Measurements from ENCODE around the gene LRRC41.

DNA sequence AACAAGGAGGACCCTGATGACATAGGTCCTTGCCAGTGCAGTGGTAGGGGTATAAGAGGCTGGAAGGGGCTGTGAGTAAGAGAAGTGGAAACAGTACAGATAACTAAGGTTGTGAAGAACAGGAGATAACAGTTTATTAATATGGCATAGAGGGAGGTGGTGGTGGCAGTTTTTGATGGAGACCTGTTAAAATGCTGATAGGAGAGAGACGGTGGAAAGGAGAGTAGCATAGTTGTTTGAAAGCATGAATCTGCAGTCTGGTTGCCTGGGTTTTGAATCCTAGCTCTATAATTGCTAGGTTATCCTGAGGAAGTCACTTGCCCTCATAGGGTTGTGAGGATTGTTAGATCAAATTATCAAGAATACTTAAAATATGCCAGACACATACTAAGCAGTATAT is 19.4 kb downstream of the LRRC41 start:
- TF ChIP-seq, protein P1, sequence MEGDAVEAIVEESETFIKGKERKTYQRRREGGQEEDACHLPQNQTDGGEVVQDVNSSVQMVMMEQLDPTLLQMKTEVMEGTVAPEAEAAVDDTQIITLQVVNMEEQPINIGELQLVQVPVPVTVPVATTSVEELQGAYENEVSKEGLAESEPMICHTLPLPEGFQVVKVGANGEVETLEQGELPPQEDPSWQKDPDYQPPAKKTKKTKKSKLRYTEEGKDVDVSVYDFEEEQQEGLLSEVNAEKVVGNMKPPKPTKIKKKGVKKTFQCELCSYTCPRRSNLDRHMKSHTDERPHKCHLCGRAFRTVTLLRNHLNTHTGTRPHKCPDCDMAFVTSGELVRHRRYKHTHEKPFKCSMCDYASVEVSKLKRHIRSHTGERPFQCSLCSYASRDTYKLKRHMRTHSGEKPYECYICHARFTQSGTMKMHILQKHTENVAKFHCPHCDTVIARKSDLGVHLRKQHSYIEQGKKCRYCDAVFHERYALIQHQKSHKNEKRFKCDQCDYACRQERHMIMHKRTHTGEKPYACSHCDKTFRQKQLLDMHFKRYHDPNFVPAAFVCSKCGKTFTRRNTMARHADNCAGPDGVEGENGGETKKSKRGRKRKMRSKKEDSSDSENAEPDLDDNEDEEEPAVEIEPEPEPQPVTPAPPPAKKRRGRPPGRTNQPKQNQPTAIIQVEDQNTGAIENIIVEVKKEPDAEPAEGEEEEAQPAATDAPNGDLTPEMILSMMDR (tag by site-specific recombination; IDR thresholded peaks at IDR 0.05) = no peak
- TF ChIP-seq ZNF274 (IDR thresholded peaks at IDR 0.05; ENCODE audit: low read length) = no peak
- no peak for TF ChIP-seq ZNF274 (tag by site-specific recombination; IDR thresholded peaks at IDR 0.05; ENCODE audit: borderline replicate concordance)
- TF ChIP-seq MZF1 (tag by site-specific recombination; IDR thresholded peaks at IDR 0.05; ENCODE audit: borderline replicate concordance) = no peak
- TF ChIP-seq, protein P2, sequence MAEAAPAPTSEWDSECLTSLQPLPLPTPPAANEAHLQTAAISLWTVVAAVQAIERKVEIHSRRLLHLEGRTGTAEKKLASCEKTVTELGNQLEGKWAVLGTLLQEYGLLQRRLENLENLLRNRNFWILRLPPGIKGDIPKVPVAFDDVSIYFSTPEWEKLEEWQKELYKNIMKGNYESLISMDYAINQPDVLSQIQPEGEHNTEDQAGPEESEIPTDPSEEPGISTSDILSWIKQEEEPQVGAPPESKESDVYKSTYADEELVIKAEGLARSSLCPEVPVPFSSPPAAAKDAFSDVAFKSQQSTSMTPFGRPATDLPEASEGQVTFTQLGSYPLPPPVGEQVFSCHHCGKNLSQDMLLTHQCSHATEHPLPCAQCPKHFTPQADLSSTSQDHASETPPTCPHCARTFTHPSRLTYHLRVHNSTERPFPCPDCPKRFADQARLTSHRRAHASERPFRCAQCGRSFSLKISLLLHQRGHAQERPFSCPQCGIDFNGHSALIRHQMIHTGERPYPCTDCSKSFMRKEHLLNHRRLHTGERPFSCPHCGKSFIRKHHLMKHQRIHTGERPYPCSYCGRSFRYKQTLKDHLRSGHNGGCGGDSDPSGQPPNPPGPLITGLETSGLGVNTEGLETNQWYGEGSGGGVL (tag by site-specific recombination; IDR thresholded peaks at IDR 0.05) = no peak
- TF ChIP-seq, protein P3, sequence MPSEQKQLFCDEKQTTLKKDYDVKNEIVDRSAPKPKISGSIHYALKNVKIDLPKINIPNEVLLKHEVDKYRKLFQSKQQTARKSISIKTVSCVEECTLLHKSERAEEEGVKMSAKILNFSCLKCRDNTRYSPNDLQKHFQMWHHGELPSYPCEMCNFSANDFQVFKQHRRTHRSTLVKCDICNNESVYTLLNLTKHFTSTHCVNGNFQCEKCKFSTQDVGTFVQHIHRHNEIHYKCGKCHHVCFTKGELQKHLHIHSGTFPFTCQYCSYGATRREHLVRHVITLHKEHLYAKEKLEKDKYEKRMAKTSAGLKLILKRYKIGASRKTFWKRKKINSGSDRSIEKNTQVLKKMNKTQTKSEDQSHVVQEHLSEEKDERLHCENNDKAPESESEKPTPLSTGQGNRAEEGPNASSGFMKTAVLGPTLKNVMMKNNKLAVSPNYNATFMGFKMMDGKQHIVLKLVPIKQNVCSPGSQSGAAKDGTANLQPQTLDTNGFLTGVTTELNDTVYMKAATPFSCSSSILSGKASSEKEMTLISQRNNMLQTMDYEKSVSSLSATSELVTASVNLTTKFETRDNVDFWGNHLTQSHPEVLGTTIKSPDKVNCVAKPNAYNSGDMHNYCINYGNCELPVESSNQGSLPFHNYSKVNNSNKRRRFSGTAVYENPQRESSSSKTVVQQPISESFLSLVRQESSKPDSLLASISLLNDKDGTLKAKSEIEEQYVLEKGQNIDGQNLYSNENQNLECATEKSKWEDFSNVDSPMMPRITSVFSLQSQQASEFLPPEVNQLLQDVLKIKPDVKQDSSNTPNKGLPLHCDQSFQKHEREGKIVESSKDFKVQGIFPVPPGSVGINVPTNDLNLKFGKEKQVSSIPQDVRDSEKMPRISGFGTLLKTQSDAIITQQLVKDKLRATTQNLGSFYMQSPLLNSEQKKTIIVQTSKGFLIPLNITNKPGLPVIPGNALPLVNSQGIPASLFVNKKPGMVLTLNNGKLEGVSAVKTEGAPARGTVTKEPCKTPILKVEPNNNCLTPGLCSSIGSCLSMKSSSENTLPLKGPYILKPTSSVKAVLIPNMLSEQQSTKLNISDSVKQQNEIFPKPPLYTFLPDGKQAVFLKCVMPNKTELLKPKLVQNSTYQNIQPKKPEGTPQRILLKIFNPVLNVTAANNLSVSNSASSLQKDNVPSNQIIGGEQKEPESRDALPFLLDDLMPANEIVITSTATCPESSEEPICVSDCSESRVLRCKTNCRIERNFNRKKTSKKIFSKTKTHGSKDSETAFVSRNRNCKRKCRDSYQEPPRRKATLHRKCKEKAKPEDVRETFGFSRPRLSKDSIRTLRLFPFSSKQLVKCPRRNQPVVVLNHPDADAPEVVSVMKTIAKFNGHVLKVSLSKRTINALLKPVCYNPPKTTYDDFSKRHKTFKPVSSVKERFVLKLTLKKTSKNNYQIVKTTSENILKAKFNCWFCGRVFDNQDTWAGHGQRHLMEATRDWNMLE (tag by site-specific recombination; conservative IDR thresholded peaks at IDR 0.05; ENCODE audit: low read depth) = no peak
- TF ChIP-seq ZNF76 (tag by site-specific recombination; IDR thresholded peaks at IDR 0.05; ENCODE audit: borderline replicate concordance, low read depth) = no peak
- TF ChIP-seq BCL11A (tag by site-specific recombination; IDR thresholded peaks at IDR 0.05; ENCODE audit: low read depth) = no peak

Measured in HEK293 (cell line).